GM18508 (cell line): ENCODE results near the gene FNIP2.
"Not testable (repeated sequence)": the region's sequence is repeated elsewhere in the genome, so short reads cannot be mapped to it uniquely, and the experiment has no call there.

Experiments
- ATAC-seq: cut with Tn5 transposase; IDR thresholded peaks from one replicate; pipeline ENCODE4 v1.9.1; 2021; ENCODE audit warnings: moderate number of reproducible peaks; ENCODE audit not compliant: insufficient read depth, unreplicated experiment

The FNIP2 gene

GRCh38 chr4:158941321-158941720 is 172.5 kb downstream of the FNIP2 start:
- ATAC-seq, result no peak

- ATAC-seq, result no peak
Measured at GRCh38 chr4:158941895-158942294, 173.1 kb downstream of the FNIP2 start.

- no peak for ATAC-seq
Measured at GRCh38 chr4:158945529-158946108, 176.8 kb downstream of the FNIP2 start.

DNA sequence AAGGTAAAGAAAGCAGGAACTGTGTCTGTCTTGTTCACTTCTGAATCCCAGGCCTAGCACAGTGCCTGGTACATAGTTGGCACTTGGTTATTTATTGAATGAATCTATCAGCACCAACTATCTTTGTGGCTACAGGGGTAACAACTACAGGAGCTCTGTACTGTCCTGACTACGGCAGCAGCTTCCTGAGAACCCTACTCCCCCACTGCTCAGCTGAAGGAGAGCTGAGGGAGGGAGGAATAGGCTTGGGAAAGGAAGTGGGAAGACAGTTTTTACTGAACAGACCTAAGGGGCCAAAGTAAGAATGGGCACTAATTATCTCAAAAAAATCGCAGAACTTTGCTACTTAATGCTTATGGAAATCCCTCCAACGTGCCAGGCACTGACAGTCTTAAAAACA is 178.0 kb downstream of the FNIP2 start:
- ATAC-seq, result no peak

GRCh38 chr4:158948071-158948470 is 179.2 kb downstream of the FNIP2 start:
- ATAC-seq, result no peak

- ATAC-seq, result no peak
Measured at GRCh38 chr4:158949099-158949498, 180.3 kb downstream of the FNIP2 start.

GRCh38 chr4:158952221-158952774 is 183.5 kb downstream of the FNIP2 start:
- not testable (repeated sequence) for ATAC-seq

DNA sequence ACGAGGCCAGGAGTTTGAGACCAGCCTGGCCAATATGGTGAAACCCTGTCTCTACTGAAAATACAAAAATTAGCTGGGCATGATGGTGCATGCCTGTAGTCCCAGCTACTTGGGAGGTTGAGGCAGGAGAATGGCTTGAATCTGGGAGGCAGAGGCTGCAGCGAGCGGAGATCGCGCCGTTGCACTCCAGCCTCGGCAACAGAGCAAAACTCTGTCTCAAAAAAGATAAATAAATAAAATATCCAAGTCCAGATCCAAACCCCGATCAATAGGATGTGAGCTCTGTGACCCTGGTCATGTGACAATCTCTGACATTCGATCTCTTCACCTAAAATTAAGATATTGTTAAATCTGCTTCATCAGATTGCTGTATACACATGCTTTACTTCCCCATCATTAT is 187.5 kb downstream of the FNIP2 start:
- not testable (repeated sequence) for ATAC-seq

- ATAC-seq, result not testable (repeated sequence)
Measured at GRCh38 chr4:158956918-158957317, 188.1 kb downstream of the FNIP2 start.
